PC-3 (cell line): Measurements from ENCODE around the gene AUP1. TPM values are rescaled to one million over a fixed set of nuclear protein-coding genes. Genes with fewer than 3 reads are reported as not detected.

ENCODE experiments used
- ATAC-seq: fragments of 200-7000 bp; cut with Tn5 transposase; 2 replicates; pipeline ENCODE4 v1.9.1; 2020; ENCODE audit warnings: mild to moderate bottlenecking, moderate library complexity
- BruUV-seq: library from RNA; stranded (reverse); fragments of 400-500 nt; replicated peaks from 2 replicates; lab custom pipeline; 2021; lab: Mats Ljungman, UMichigan
- CTCF ChIA-PET: fragments of 300-600 bp; sonication (Branson Sonifier 250); formaldehyde crosslinking; loops from one replicate; lab custom pipeline; 2022; ENCODE audit warnings: antibody characterized with exemption; lab: Charles Lee
- POLR2A ChIA-PET: fragments of 300-600 bp; sonication (Branson Sonifier 250); formaldehyde crosslinking; loops from one replicate; lab custom pipeline; 2022; ENCODE audit warnings: antibody characterized with exemption; ENCODE audit not compliant: unreplicated experiment; lab: Charles Lee
- DNase-seq: peaks from one replicate; pipeline ENCODE4 v3.0.0-alpha.2; 2015
- H2AFZ ChIP-seq: fragments of 300-600 bp; sonication (generic); 2 replicates; pipeline ENCODE4 v1.6.0; 2016; ENCODE audit warnings: antibody characterized with exemption, low read length
- H3F3A ChIP-seq: fragments of 300-600 bp; sonication (generic); one replicate; pipeline ENCODE4 v1.6.0; 2017; ENCODE audit warnings: antibody characterized with exemption, low read length, control low read depth, mild to moderate bottlenecking; ENCODE audit not compliant: unreplicated experiment
- H3K27ac ChIP-seq: fragments of 300-600 bp; sonication (generic); 2 replicates; pipeline ENCODE4 v1.5.1; 2016; ENCODE audit warnings: mild to moderate bottlenecking, low read length
- H3K27me3 ChIP-seq: fragments of 300-600 bp; sonication (generic); 2 replicates; pipeline ENCODE4 v1.6.1; 2016; ENCODE audit warnings: low read length, mixed read lengths
- H3K36me3 ChIP-seq: fragments of 300-600 bp; sonication (generic); 2 replicates; pipeline ENCODE4 v1.6.1; 2016; ENCODE audit warnings: low read depth, mixed run types, low read length, mixed read lengths
- H3K4me1 ChIP-seq: fragments of 300-600 bp; sonication (generic); 2 replicates; pipeline ENCODE4 v1.5.1; 2016; ENCODE audit warnings: low read length; ENCODE audit not compliant: insufficient read depth
- H3K4me2 ChIP-seq: fragments of 300-600 bp; sonication (generic); 2 replicates; pipeline ENCODE4 v1.6.0; 2016; ENCODE audit warnings: low read length
- H3K4me3 ChIP-seq: fragments of 300-600 bp; sonication (generic); 2 replicates; pipeline ENCODE4 v1.5.1; 2016; ENCODE audit warnings: mild to moderate bottlenecking, low read length, mixed read lengths
- H3K79me2 ChIP-seq: fragments of 300-600 bp; sonication (generic); 2 replicates; pipeline ENCODE4 v1.6.1; 2017; ENCODE audit warnings: low read length, mixed read lengths
- H3K9ac ChIP-seq: fragments of 300-600 bp; sonication (generic); 2 replicates; pipeline ENCODE4 v1.6.0; 2016; ENCODE audit warnings: mild to moderate bottlenecking, low read length
- H3K9me2 ChIP-seq: fragments of 300-600 bp; sonication (generic); replicated peaks from 2 replicates; pipeline ENCODE4 v1.6.1; 2016; ENCODE audit warnings: mixed run types, low read length, mixed read lengths
- H3K9me3 ChIP-seq: fragments of 300-600 bp; sonication (generic); 2 replicates; pipeline ENCODE4 v1.6.1; 2016; ENCODE audit warnings: low read length, mixed read lengths
- H4K20me1 ChIP-seq: fragments of 300-600 bp; sonication (generic); 2 replicates; pipeline ENCODE4 v1.6.1; 2016; ENCODE audit warnings: low read length, mixed read lengths
- EZH2 ChIP-seq: fragments of 300-600 bp; sonication (generic); IDR thresholded peaks from one replicate; pipeline ENCODE4 v1.6.1; 2017; ENCODE audit warnings: antibody characterized with exemption, mild to moderate bottlenecking, low read length; ENCODE audit not compliant: unreplicated experiment
- EZH2phosphoT487 ChIP-seq: fragments of 300-600 bp; sonication (generic); IDR thresholded peaks from 2 replicates; pipeline ENCODE4 v1.6.1; 2018; ENCODE audit warnings: mild to moderate bottlenecking, antibody characterized with exemption, low read length, borderline replicate concordance
- intact Hi-C: fragments of 100-400 bp; cut with micrococcal nuclease; formaldehyde crosslinking; loops from 2 replicates; pipeline ENCODE4 v1.9.0; 2023
- total RNA-seq: library from RNA; depleted of rRNA; stranded (reverse); fragments of >200 nt; gene quantifications from 2 replicates; pipeline ENCODE4 v1.2.3, GENCODE V29; 2014
- TF ChIP-seq, protein P1 (sequence below): fragments of 300-600 bp; sonication (generic); conservative IDR thresholded peaks from 2 replicates; pipeline ENCODE4 v1.5.1; 2017; ENCODE audit warnings: antibody characterized with exemption, low read depth, mild to moderate bottlenecking, low read length

AUP1 gene
- total RNA-seq, 1 experiment from 2014 or later: 233 TPM

DNA sequence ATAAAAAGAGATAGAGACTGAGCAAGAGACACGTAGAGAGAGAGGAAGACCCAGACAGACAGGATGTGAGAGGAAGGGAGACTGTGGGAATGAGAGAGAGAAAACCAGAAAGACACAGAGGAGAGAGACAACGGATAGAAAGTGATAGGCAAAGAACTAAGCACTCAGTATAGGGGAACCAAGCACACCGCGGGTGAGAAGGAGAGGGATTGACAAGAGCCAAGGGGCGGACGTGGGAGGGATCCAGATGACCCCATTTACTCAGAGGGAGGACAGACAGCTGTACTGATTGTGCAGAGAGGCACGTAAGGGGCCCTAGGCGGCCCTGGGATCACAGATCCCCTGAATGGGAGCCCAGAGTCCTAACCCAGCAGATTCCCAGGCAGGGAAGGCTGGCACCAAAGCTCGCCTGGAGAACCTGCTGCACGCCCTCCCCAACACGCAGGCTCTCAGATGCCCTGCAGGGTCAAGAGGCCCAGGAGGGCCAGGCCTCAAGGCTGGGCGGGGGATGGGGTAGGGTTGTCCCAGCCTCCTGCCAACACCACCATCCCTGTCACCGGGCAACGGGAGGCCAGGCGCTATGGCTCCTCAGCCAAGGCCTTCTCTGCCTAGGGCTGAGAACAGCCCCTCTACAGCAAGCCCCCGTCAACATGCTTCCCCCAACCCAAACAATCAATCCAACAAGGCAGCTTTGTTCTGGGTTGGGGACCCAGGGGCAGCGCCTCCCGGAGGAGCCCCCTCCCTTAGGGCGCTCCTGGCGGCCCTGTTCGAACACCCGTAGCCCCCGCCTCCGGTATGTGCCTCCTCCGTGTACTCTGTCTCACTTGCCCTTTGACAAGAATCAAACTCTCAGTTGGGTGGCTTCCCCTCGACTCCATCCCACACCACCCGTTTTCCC, 23.7 kb upstream of the AUP1 start:
- peak overlapping the region; percentile 78; the same call in 1 of the 2 replicates for H3K4me2 ChIP-seq
- POLR2A ChIA-PET: no interaction called here

DNA sequence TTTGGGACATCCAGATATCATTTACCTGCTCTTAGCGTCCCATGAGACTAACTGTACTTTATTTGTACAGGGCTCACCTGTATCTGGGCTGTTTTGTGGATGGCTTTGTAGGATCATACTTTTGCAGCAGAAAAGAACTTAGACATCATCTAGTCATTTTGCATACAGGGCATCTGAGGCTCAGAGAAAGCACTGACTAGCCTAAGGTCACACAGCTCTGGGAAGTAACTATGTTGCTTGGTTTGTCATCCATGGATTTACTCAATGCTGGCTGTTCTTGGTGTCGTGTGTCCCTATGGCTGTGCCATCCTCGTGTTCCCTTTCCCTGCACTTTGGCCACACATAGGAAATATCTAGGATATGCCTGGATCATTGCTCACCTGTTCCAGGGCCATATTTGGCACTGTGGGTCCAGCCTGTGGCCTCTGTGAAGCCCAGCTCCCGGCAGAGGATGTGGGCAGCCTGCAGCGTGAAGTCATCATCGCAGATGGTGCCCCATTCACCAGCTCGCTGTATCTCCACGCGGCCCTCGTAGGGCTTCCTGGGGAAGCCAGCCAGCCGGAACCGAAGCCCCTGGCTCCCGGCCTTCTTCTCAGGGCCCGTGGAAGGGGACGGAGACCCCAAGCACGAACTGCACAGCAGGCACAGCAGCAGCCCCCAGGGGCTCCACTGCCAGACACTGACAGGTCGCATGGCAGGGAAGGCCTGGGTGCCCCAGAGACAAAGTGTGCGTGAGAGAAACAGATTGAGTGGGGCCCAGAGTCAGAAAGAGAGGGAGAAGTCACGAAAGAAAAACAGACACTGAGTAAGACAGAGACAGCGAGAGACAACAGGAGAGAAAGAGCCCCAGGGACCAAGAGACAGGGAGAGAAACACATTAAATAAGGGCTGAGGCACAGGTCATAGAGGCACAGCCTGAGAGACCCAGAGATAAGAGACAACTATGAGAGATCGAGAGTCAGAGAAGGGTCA, 22.7 kb upstream of the AUP1 start:
- H4K20me1 ChIP-seq: no peaks in the 10 kb centered on the region
- peaks cover 12% of the 10 kb centered on the region; the same call in 1 of the 2 replicates for H3K4me1 ChIP-seq
- no peaks in the 10 kb centered on the region for H3K9me3 ChIP-seq
- no peak overlapping the region for H3K27ac ChIP-seq
- H3K27me3 ChIP-seq: no peaks in the 10 kb centered on the region
- H3K36me3 ChIP-seq: no peaks in the 10 kb centered on the region
- ChIA-PET CTCF (no interaction called here), POLR2A (no interaction called here)
- H3K9me2 ChIP-seq: no peaks in the 10 kb centered on the region
- peaks cover 10% of the 10 kb centered on the region for H3K79me2 ChIP-seq
- ATAC-seq (no peak), DNase-seq (no peak)
- H3F3A ChIP-seq: no peaks in the 10 kb centered on the region
- no peak overlapping the region for H3K9ac ChIP-seq
- no peak overlapping the region for H3K4me3 ChIP-seq
- TF ChIP-seq EZH2phosphoT487 (no peak), EZH2 (no peak)
- TF ChIP-seq, protein P1, sequence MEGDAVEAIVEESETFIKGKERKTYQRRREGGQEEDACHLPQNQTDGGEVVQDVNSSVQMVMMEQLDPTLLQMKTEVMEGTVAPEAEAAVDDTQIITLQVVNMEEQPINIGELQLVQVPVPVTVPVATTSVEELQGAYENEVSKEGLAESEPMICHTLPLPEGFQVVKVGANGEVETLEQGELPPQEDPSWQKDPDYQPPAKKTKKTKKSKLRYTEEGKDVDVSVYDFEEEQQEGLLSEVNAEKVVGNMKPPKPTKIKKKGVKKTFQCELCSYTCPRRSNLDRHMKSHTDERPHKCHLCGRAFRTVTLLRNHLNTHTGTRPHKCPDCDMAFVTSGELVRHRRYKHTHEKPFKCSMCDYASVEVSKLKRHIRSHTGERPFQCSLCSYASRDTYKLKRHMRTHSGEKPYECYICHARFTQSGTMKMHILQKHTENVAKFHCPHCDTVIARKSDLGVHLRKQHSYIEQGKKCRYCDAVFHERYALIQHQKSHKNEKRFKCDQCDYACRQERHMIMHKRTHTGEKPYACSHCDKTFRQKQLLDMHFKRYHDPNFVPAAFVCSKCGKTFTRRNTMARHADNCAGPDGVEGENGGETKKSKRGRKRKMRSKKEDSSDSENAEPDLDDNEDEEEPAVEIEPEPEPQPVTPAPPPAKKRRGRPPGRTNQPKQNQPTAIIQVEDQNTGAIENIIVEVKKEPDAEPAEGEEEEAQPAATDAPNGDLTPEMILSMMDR: no peak
- H2AFZ ChIP-seq: no peak overlapping the region
- no TSS peak for BruUV-seq
- no peak overlapping the region for H3K4me2 ChIP-seq
- intact Hi-C loops: no loop called here

More for the DNA sequence above, 23.7 kb upstream of the AUP1 start:
- peaks cover 12% of the 10 kb centered on the region; the same call in 1 of the 2 replicates for H3K4me1 ChIP-seq
- no peak overlapping the region; the same call in 1 of the 2 replicates for H3K4me3 ChIP-seq
- no peak for DNase-seq
- no peak for ATAC-seq
- no peaks in the 10 kb centered on the region for H3K9me3 ChIP-seq
- no TSS peak for BruUV-seq
- H3F3A ChIP-seq: no peaks in the 10 kb centered on the region
- intact Hi-C loops: no loop called here
- H3K27ac ChIP-seq: no peak overlapping the region
- H3K27me3 ChIP-seq: no peaks in the 10 kb centered on the region
- H3K36me3 ChIP-seq: no peaks in the 10 kb centered on the region
- H3K9ac ChIP-seq: no peak overlapping the region
- peaks cover 10% of the 10 kb centered on the region for H3K79me2 ChIP-seq
- H4K20me1 ChIP-seq: no peaks in the 10 kb centered on the region
- no peak overlapping the region for H2AFZ ChIP-seq
- TF ChIP-seq EZH2phosphoT487 (no peak), EZH2 (no peak)
- TF ChIP-seq, protein P1: no peak
- CTCF ChIA-PET: no interaction called here
- no peaks in the 10 kb centered on the region for H3K9me2 ChIP-seq
